Tibial nerve (tissue), 4 donors: ENCODE data around the gene THSD4. TPM values are rescaled to one million over a fixed set of nuclear protein-coding genes. Genes with fewer than 3 reads are reported as not detected.

Source experiments
- DNase-seq, 2 donors: peaks; one replicate each; pipeline ENCODE4 v3.0.0-alpha.2; 2019; ENCODE audit warnings: low spot score in 2 of 2
- H3K27ac ChIP-seq, 4 donors: fragments of 200-600 bp; sonication (generic) in 3 of 4; one replicate each; pipeline ENCODE4 v1.5.1; 2017 to 2019; ENCODE audit warnings: mild to moderate bottlenecking in 1 of 4
- H3K27me3 ChIP-seq, 2 donors: fragments of 200-600 bp; sonication (generic) in 1 of 2; one replicate each; pipeline versions ENCODE4 v1.5.1 to v1.6.0; 2017 to 2019
- H3K36me3 ChIP-seq, 3 donors: fragments of 200-600 bp; sonication (generic); one replicate each; pipeline ENCODE4 v1.5.1; 2018 to 2019
- H3K4me1 ChIP-seq, 4 donors: fragments of 200-600 bp; sonication (generic) in 3 of 4; one replicate each; pipeline ENCODE4 v1.5.1; 2017 to 2019
- H3K4me3 ChIP-seq, 4 donors: fragments of 200-600 bp; sonication (generic) in 3 of 4; one replicate each; pipeline ENCODE4 v1.5.1; 2017 to 2019; ENCODE audit warnings: mild to moderate bottlenecking in 1 of 4, moderate library complexity in 1 of 4
- H3K9me3 ChIP-seq, 4 donors: fragments of 200-600 bp; sonication (generic) in 3 of 4; one replicate each; pipeline ENCODE4 v1.5.1; 2017 to 2019
- CTCF ChIP-seq, 5 experiments: fragments of 200-600 bp in 3 of 5; fragments of 450-650 bp in 2 of 5; sonication (generic) in 3 of 5; IDR thresholded peaks; one replicate each; pipeline ENCODE4 v1.5.1; 2016 to 2019; ENCODE audit warnings: antibody characterized with exemption in 5 of 5, mild to moderate bottlenecking in 3 of 5, moderate library complexity in 2 of 5
- EP300 ChIP-seq, 2 donors: sonication (generic); formaldehyde crosslinking; IDR thresholded peaks; one replicate each; pipeline ENCODE4 v1.6.1; 2017; ENCODE audit warnings: antibody characterized with exemption in 2 of 2, mild to moderate bottlenecking in 1 of 2
- POLR2A ChIP-seq, 2 donors: fragments of 450-650 bp; IDR thresholded peaks; one replicate each; pipeline ENCODE4 v1.6.1; 2017; ENCODE audit warnings: antibody characterized with exemption in 2 of 2, mild to moderate bottlenecking in 2 of 2, moderate library complexity in 2 of 2
- WGBS, 2 donors: methylation state at CpG; one replicate each; pipeline ENCODE4 v1.1.5; 2018; 5-methylcytosine and 5-hydroxymethylcytosine counted together
- total RNA-seq, 4 donors: library from RNA; depleted of rRNA; stranded (reverse); fragments of >200 nt; gene quantifications; one replicate each; pipeline ENCODE4 v1.1.0, GENCODE V29; 2016

The THSD4 gene
- total RNA-seq, 4 donors from 2014 or later: 9.6 to 25.1 (median 21.2) TPM

- WGBS, 2 donors: 75 to 76% methylated on average over 1 of the region's 1 CpG
- Histone ChIP-seq H3K9me3 (no peaks in the 10 kb centered on the region), H3K27ac (no peak overlapping the region), H3K4me1 (no peaks in the 10 kb centered on the region), H3K27me3 (no peaks in the 10 kb centered on the region), H3K4me3 (no peak overlapping the region), H3K36me3 (no peaks in the 10 kb centered on the region)
- TF ChIP-seq POLR2A (IDR thresholded peaks at IDR 0.05) (no peak), EP300 (IDR thresholded peaks at IDR 0.05) (no peak), CTCF (IDR thresholded peaks at IDR 0.05) (no peak)
- no peak for DNase-seq
These were observed 347.4 kb downstream of the THSD4 start for GRCh38 chr15:71462638-71463037.

GRCh38 chr15:71463156-71463665 is 347.9 kb downstream of the THSD4 start:
- no peak for TF ChIP-seq CTCF (IDR thresholded peaks at IDR 0.05)
- no peak for TF ChIP-seq POLR2A (IDR thresholded peaks at IDR 0.05)
- no peak for TF ChIP-seq EP300 (IDR thresholded peaks at IDR 0.05)
- H3K9me3 ChIP-seq: no peaks in the 10 kb centered on the region
- no peaks in the 10 kb centered on the region for H3K36me3 ChIP-seq
- 90 to 91% methylated on average over 6 of the region's 6 CpGs for WGBS, 2 donors
- H3K27me3 ChIP-seq: no peaks in the 10 kb centered on the region
- H3K27ac ChIP-seq: no peak overlapping the region
- DNase-seq: no peak
- H3K4me1 ChIP-seq: no peaks in the 10 kb centered on the region
- H3K4me3 ChIP-seq: no peak overlapping the region

GRCh38 chr15:71465131-71465955 is 350.1 kb downstream of the THSD4 start:
- Histone ChIP-seq H3K4me1 (no peaks in the 10 kb centered on the region), H3K36me3 (no peaks in the 10 kb centered on the region), H3K4me3 (no peak overlapping the region), H3K9me3 (no peaks in the 10 kb centered on the region), H3K27me3 (no peaks in the 10 kb centered on the region), H3K27ac (no peak overlapping the region)
- no peak for DNase-seq
- 46 to 48% methylated on average over 3 of the region's 3 CpGs for WGBS, 2 donors
- TF ChIP-seq EP300 (IDR thresholded peaks at IDR 0.05): no peak
- no peak for TF ChIP-seq CTCF (IDR thresholded peaks at IDR 0.05)

- H3K27me3 ChIP-seq: no peaks in the 10 kb centered on the region
- H3K4me3 ChIP-seq: no peak overlapping the region
- no peaks in the 10 kb centered on the region for H3K4me1 ChIP-seq
- H3K9me3 ChIP-seq: no peaks in the 10 kb centered on the region
- H3K36me3 ChIP-seq: no peaks in the 10 kb centered on the region
- H3K27ac ChIP-seq: no peak overlapping the region
- WGBS, 2 donors: 92 to 94% methylated on average over 1 of the region's 1 CpG
- DNase-seq: no peak
- no peak for TF ChIP-seq EP300 (IDR thresholded peaks at IDR 0.05)
- no peak for TF ChIP-seq POLR2A (IDR thresholded peaks at IDR 0.05)
- no peak for TF ChIP-seq CTCF (IDR thresholded peaks at IDR 0.05)
These were observed 353.4 kb downstream of the THSD4 start for GRCh38 chr15:71468715-71469114.

GRCh38 chr15:71469413-71469812 is 354.1 kb downstream of the THSD4 start:
- Histone ChIP-seq H3K4me3 (no peak overlapping the region), H3K36me3 (no peaks in the 10 kb centered on the region), H3K9me3 (no peaks in the 10 kb centered on the region), H3K27ac (no peak overlapping the region), H3K4me1 (no peaks in the 10 kb centered on the region), H3K27me3 (no peaks in the 10 kb centered on the region)
- 74 to 82% methylated on average over 8 of the region's 8 CpGs for WGBS, 2 donors
- no peak for DNase-seq
- TF ChIP-seq POLR2A (IDR thresholded peaks at IDR 0.05) (no peak), EP300 (IDR thresholded peaks at IDR 0.05) (no peak), CTCF (IDR thresholded peaks at IDR 0.05) (no peak)
